ENCODE results near the gene NRK.
"Not testable (repeated sequence)": the region's sequence is repeated elsewhere in the genome, so short reads cannot be mapped to it uniquely, and the experiment has no call there.

DNA sequence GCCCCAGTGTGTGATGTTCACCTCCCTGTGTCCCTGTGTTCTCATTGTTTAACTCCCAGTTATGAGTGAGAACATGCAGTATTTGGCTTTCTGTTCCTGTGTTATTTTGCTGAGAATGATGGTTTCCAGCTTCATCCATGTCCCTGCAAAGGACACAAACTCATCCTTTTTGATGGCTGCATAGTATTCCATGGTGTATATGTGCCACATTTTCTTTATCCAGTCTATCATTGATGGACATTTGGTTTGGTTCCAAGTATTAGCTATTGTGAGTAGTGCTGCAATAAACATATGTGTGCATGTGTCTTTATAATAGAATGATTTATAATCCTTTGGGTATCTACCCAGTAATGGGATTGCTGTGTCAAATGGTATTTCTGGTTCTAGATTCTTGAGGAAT is 16.7 kb upstream of the NRK start:
- TF ChIP-seq, protein P1, sequence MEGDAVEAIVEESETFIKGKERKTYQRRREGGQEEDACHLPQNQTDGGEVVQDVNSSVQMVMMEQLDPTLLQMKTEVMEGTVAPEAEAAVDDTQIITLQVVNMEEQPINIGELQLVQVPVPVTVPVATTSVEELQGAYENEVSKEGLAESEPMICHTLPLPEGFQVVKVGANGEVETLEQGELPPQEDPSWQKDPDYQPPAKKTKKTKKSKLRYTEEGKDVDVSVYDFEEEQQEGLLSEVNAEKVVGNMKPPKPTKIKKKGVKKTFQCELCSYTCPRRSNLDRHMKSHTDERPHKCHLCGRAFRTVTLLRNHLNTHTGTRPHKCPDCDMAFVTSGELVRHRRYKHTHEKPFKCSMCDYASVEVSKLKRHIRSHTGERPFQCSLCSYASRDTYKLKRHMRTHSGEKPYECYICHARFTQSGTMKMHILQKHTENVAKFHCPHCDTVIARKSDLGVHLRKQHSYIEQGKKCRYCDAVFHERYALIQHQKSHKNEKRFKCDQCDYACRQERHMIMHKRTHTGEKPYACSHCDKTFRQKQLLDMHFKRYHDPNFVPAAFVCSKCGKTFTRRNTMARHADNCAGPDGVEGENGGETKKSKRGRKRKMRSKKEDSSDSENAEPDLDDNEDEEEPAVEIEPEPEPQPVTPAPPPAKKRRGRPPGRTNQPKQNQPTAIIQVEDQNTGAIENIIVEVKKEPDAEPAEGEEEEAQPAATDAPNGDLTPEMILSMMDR (conservative IDR thresholded peaks at IDR 0.05; ENCODE audit: low read depth, low read length): not testable (repeated sequence)
- TF ChIP-seq EZH2 (IDR thresholded peaks at IDR 0.05; ENCODE audit: low read length, unreplicated experiment); EZH2phosphoT487 (IDR thresholded peaks at IDR 0.05; ENCODE audit: borderline replicate concordance, low read length): not testable (repeated sequence)

Data from PC-3 (cell line).